ENCODE results near the gene GTPBP2. TPM values are rescaled to one million over a fixed set of nuclear protein-coding genes. Genes with fewer than 3 reads are reported as not detected.
"Not testable (repeated sequence)": the region's sequence is repeated elsewhere in the genome, so short reads cannot be mapped to it uniquely, and the experiment has no call there.

The GTPBP2 gene
- total RNA-seq, 1 donor from 2014 or later = 45.7 TPM

GRCh38 chr6:43606019-43606418 lies 23.0 kb downstream of the GTPBP2 start:
- Histone ChIP-seq H3K4me1 (no peaks in the 10 kb centered on the region), H3K27ac (no peak overlapping the region), H3K36me3 (peaks cover 0 to 38% of the 10 kb centered on the region in 2 donors), H3K4me3 (no peak overlapping the region), H3K9me3 (no peaks in the 10 kb centered on the region), H3K27me3 (no peaks in the 10 kb centered on the region)
- intact Hi-C loops (cut with DNase I) = no loop called here
- no peak for DNase-seq (ENCODE audit: extremely low spot score in 2 of 2)
- TF ChIP-seq POLR2A (IDR thresholded peaks at IDR 0.05) (no peak), CTCF (IDR thresholded peaks at IDR 0.05) (no peak), POLR2AphosphoS5 (IDR thresholded peaks at IDR 0.05; ENCODE audit: insufficient read depth in 1 of 2, low read depth in 1 of 2) (no peak)

- Histone ChIP-seq H3K27ac (no peak overlapping the region), H3K36me3 (peaks cover 0 to 34% of the 10 kb centered on the region in 2 donors), H3K27me3 (no peaks in the 10 kb centered on the region), H3K4me3 (no peak overlapping the region), H3K4me1 (no peaks in the 10 kb centered on the region), H3K9me3 (no peaks in the 10 kb centered on the region)
- no peak for DNase-seq (ENCODE audit: extremely low spot score in 2 of 2)
- TF ChIP-seq POLR2AphosphoS5 (IDR thresholded peaks at IDR 0.05; ENCODE audit: insufficient read depth in 1 of 2, low read depth in 1 of 2) = no peak
- TF ChIP-seq POLR2A (IDR thresholded peaks at IDR 0.05) = no peak
- intact Hi-C loops (cut with DNase I) = no loop called here
These were observed 24.9 kb downstream of the GTPBP2 start for GRCh38 chr6:43604174-43604573.

- DNase-seq (ENCODE audit: extremely low spot score in 2 of 2) = no peak
- H3K36me3 ChIP-seq = peaks cover 0 to 25% of the 10 kb centered on the region in 2 donors
These were observed 28.5 kb downstream of the GTPBP2 start for GRCh38 chr6:43600595-43600994.

GRCh38 chr6:43593938-43594337 lies 35.1 kb downstream of the GTPBP2 start:
- H3K4me3 ChIP-seq = no peak overlapping the region
- H3K27ac ChIP-seq = no peak overlapping the region
- H3K36me3 ChIP-seq = peaks cover 0 to 4% of the 10 kb centered on the region in 2 donors
- intact Hi-C loops (cut with DNase I) = no loop called here
- no peak for TF ChIP-seq CTCF (IDR thresholded peaks at IDR 0.05)
- TF ChIP-seq POLR2AphosphoS5 (IDR thresholded peaks at IDR 0.05; ENCODE audit: insufficient read depth in 1 of 2, low read depth in 1 of 2) = no peak
- no peak for TF ChIP-seq POLR2A (IDR thresholded peaks at IDR 0.05)
- H3K4me1 ChIP-seq = no peaks in the 10 kb centered on the region
- no peak for DNase-seq (ENCODE audit: extremely low spot score in 2 of 2)
- H3K27me3 ChIP-seq = no peaks in the 10 kb centered on the region
- no peaks in the 10 kb centered on the region for H3K9me3 ChIP-seq

More at GRCh38 chr6:43600595-43600994, 28.5 kb downstream of the GTPBP2 start:
- no peak overlapping the region for H3K4me3 ChIP-seq
- no peaks in the 10 kb centered on the region for H3K4me1 ChIP-seq
- H3K27me3 ChIP-seq = no peaks in the 10 kb centered on the region
- no peaks in the 10 kb centered on the region for H3K9me3 ChIP-seq
- no peak overlapping the region for H3K27ac ChIP-seq
- intact Hi-C loops (cut with DNase I) = no loop called here
- TF ChIP-seq POLR2AphosphoS5 (IDR thresholded peaks at IDR 0.05; ENCODE audit: insufficient read depth in 1 of 2, low read depth in 1 of 2) (no peak), CTCF (IDR thresholded peaks at IDR 0.05) (no peak), POLR2A (IDR thresholded peaks at IDR 0.05) (no peak)

- H3K4me3 ChIP-seq; intact Hi-C loops (cut with DNase I); DNase-seq (ENCODE audit: extremely low spot score in 2 of 2); H3K4me1 ChIP-seq; H3K27ac ChIP-seq; H3K27me3 ChIP-seq; H3K9me3 ChIP-seq: not testable (repeated sequence)
- H3K36me3 ChIP-seq = peaks cover 0 to 27% of the 10 kb centered on the region in 2 donors
These were observed 39.5 kb downstream of the GTPBP2 start for GRCh38 chr6:43589564-43589963.

GRCh38 chr6:43588194-43588593 lies 40.9 kb downstream of the GTPBP2 start:
- Histone ChIP-seq H3K27ac (no peak overlapping the region), H3K36me3 (peaks cover 0 to 38% of the 10 kb centered on the region in 2 donors), H3K9me3 (no peaks in the 10 kb centered on the region), H3K4me3 (no peak overlapping the region), H3K27me3 (no peaks in the 10 kb centered on the region), H3K4me1 (no peaks in the 10 kb centered on the region)
- intact Hi-C loops (cut with DNase I) = no loop called here
- TF ChIP-seq POLR2A (IDR thresholded peaks at IDR 0.05) (no peak), POLR2AphosphoS5 (IDR thresholded peaks at IDR 0.05; ENCODE audit: insufficient read depth in 1 of 2, low read depth in 1 of 2) (no peak), CTCF (IDR thresholded peaks at IDR 0.05) (no peak)
- no peak for DNase-seq (ENCODE audit: extremely low spot score in 2 of 2)
